GM18498 (cell line): ENCODE data around the gene ZNF451.
"Not testable (repeated sequence)": the region's sequence is repeated elsewhere in the genome, so short reads cannot be mapped to it uniquely, and the experiment has no call there.

Experiments
- ATAC-seq: cut with Tn5 transposase; IDR thresholded peaks from one replicate; pipeline ENCODE4 v1.9.1; 2021; ENCODE audit warnings: mild to moderate bottlenecking, moderate library complexity; ENCODE audit not compliant: unreplicated experiment

ZNF451 gene

GRCh38 chr6:57091375-57091774 lies 1.4 kb downstream of the ZNF451 start:
- not testable (repeated sequence) for ATAC-seq

DNA sequence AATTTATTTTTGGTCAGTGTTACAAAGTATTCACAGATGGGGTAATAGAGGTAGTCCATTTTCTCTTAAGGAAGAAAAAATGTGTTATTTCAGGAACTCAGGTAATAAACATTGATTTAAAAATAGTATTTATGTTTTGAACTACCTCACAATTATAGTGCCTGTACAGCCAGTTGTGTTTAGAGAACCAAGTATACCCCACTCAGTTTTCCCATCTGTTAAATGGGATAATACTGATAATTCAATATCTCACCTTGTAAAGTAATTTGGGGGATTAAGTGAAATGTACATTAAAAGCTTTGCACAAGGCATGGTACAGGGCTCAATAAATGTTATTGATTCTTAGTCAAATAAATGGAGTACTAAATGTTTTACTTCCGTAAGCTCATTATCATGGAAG lies 4.7 kb downstream of the ZNF451 start:
- no peak for ATAC-seq

GRCh38 chr6:57097596-57097995 lies 7.6 kb downstream of the ZNF451 start:
- no peak for ATAC-seq

GRCh38 chr6:57102976-57103375 lies 13.0 kb downstream of the ZNF451 start:
- no peak for ATAC-seq

DNA sequence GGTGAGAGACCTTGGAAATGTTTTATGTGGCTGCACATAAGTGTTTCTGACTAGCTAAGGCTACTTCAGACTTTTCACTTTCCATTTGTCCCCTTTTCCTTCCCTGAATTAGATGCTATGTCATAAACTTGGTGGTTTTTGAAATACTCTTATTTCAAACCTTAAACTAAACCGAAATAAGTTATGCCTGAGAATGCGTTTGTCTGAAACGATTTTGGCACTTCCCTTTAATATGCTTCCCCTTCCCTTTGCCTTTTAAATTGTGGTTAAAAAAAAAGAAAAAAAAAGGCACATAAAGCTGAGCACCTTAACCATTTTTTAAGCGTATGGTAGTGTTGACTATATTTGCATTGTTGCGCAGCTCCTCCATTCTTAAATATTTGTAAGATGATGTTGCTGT lies 14.3 kb downstream of the ZNF451 start:
- no peak for ATAC-seq

DNA sequence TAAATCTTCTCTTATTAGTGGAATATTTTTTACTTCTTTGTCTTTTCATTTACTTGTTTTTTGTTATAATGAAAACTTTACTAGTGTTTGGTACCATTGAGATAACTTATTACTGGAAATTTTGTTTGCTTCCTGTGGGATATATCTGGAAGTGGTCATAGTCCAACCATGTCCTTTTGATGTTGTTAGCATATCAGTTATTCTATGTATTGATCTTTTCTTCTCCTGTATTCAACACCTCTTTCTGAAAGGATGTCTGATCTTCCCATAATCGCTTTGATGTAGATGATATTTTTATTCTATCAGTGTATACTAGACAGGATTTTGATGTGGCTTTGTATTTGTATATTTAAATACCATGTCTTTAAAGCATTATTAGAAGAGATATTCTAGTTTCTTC lies 17.0 kb downstream of the ZNF451 start:
- no peak for ATAC-seq

DNA sequence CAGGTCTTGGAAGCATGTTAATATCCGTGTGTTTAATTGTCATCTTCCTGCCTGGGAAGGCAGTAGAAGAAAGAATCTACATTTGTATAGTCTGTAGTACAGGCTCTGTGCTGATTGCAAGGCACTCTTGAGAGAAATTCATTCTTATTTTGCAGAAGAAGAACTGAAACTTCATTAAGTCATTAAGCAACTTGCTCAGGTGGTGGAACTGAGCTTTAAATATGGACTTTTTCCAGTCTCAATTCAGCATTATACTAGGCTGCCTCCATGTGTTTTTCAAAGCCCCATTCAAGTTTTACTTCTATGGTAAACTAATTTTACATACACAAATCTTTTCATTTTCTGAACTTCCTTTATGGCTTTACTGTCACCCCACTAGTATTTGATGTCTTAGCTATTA lies 18.7 kb downstream of the ZNF451 start:
- peak; percentile 95 for ATAC-seq

DNA sequence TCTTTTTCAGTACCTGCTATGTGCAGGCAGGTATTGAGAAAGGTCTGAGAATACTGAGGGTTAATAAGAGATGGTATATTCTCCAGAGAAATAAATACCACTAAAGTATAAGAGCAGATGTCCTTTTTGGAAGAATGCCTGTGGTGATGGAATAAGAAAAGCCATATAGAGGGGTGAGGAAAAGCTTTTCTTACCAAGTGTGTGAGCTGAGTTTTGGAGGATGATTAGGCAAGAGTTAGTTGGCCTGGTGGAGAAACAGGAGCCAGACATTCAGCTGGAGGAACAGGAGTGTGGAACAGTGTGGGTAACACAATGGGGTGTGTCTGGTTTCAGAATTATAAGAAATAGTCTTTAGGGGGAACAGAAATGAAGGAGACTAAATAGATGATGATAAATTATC lies 19.9 kb downstream of the ZNF451 start:
- no peak for ATAC-seq

GRCh38 chr6:57113105-57113504 lies 23.1 kb downstream of the ZNF451 start:
- no peak for ATAC-seq

DNA sequence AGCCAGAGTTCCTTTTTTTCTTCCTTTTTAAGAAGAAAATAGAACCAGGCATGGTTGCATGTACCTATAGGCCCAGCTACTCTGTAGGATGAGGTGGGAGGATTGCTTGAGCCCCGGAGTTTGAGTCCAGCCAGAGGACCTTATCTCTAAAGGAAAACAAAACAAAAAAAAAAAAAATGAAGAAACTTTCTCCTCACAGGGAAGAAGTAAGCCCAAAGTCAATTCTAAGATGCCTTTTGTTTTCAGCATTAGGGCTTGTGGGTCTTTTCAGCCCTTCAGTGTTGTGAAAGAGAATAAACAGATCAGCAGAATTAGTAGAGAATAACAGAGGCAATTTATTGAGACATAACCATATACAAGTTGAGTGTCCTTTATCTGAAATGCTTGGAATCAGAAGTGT lies 26.8 kb downstream of the ZNF451 start:
- ATAC-seq = no peak

DNA sequence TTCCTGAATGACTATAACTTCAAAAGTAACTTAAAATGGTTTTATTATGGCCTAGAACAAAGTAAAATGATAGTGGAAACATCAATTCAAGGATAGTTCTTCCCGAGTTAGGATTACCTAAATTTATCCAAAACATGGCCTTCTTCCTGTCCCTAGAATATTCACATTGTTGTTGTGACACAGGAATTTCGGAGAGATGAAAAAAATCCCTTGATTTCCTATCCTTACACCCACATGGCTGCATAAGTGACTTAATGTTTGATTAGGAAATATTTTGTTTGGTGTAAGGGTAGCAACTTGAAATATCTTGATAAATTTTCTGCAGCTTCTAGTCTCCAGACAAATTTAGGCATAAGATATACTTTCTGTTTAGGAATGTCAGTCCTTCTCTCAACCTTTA lies 27.8 kb downstream of the ZNF451 start:
- no peak for ATAC-seq

GRCh38 chr6:57123111-57123510 lies 33.1 kb downstream of the ZNF451 start:
- no peak for ATAC-seq

GRCh38 chr6:57127763-57128162 lies 37.8 kb downstream of the ZNF451 start:
- ATAC-seq = no peak

DNA sequence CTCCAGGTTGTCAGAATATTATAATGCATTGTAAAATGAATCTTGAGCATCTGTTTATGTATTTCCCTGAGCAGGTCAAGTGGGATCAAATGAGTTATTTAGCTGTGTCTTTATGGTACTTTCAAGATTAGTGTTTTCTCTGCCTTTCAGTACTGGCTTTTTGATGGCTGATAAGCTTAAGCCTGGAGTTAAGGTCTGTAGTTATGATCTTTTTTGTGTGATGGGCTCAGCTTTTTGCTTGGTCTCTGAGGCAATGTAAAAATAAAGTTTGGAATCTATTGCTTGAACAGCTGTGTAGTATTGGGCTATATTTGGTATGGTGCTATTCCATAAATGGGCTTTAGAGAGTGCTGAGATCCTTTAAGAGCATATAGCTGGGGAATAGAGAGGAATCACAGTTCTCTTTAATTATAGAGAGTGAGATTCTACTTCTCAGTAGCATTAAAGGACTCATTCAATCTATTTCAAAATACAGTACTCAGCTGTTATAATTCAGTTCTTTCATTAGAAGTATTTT lies 40.7 kb downstream of the ZNF451 start:
- no peak for ATAC-seq

- ATAC-seq = no peak
Measured at GRCh38 chr6:57134954-57135353, 45.0 kb downstream of the ZNF451 start.

DNA sequence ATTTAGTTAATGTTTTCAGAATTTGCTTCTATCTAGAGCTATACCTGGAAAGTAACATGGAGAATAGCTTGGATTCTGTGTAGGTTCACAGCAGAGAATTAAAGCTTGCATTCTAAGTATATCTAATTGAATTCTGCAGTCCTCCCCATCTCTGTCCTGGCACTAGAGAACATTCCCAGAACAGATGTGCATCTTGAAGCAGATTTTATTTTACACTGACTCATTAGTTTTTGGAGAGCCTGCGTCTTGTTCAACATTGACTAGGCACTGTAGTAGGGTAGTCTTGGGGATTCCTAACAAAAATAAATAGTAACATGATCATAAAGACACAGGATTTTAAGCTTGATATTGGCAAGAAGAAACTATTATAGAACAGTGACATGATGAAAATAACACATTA lies 45.9 kb downstream of the ZNF451 start:
- no peak for ATAC-seq

DNA sequence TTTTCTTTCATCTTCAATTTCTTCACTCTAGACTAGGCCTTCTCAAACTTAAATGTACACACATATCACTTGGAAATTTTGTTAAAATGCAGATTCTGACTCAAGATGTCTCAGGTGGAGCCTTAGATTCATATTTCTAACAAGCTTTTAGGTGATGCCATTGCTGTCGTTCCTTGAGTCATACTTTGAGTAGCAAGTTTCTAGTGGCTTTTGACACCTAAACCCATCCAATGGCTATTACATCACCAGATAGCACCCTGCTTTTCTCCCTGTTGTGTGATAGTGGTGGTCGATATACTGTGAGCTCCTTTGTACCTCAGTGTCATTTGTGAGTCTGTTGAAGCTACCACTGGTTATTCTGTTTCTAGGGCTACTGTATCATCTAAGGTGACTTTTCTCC lies 47.4 kb downstream of the ZNF451 start:
- ATAC-seq = no peak

DNA sequence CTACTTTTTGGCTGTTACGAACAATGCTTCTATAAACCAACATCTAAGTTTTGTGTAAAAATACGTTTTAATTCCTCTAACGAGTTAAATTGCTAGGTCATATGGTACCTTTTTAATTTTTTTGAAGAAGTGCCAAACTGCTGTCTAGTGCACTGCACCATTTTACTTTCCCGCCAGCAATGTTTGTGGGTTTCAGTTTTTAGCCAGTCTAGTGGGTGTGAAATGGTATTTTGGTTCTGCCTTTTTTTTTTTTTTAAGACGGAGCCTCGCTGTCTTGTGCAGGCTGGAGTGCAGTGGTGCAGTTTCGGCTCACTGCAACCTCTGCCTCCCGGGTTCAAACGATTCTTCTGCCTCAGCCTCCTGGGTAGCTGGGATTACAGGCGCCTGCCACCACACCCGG lies 48.0 kb downstream of the ZNF451 start:
- ATAC-seq = no peak

- ATAC-seq = no peak
Measured at GRCh38 chr6:57141451-57142177, 51.6 kb downstream of the ZNF451 start.

- no peak for ATAC-seq
Measured at GRCh38 chr6:57142178-57142525, 52.2 kb downstream of the ZNF451 start.

GRCh38 chr6:57143690-57144089 lies 53.7 kb downstream of the ZNF451 start:
- ATAC-seq = no peak

- no peak for ATAC-seq
Measured at GRCh38 chr6:57147401-57147800, 57.4 kb downstream of the ZNF451 start.
